Progenitor cell of endocrine pancreas (in vitro differentiated cells): ENCODE measurements around the gene CACNA2D4. TPM values are rescaled to one million over a fixed set of nuclear protein-coding genes. Genes with fewer than 3 reads are reported as not detected.

Source experiments
- DNase-seq: peaks from one replicate; pipeline ENCODE4 v3.0.0; 2021; ENCODE audit warnings: low spot score; ENCODE audit not compliant: unreplicated experiment
- H3K27ac Mint-ChIP-seq: 2 replicates; pipeline ENCODE4 v1.8.0; 2021; ENCODE audit warnings: mild to moderate bottlenecking, moderate library complexity, mixed read lengths
- H3K27me3 Mint-ChIP-seq: 2 replicates; pipeline ENCODE4 v1.8.0; 2021; ENCODE audit warnings: mixed read lengths
- H3K36me3 Mint-ChIP-seq: 2 replicates; pipeline ENCODE4 v1.8.0; 2022; ENCODE audit warnings: mixed read lengths; ENCODE audit not compliant: insufficient read depth
- H3K4me1 Mint-ChIP-seq: 2 replicates; pipeline ENCODE4 v1.8.0; 2021; ENCODE audit warnings: low read depth, mixed read lengths
- H3K4me3 Mint-ChIP-seq: 2 replicates; pipeline ENCODE4 v1.8.0; 2021; ENCODE audit warnings: low read depth, mild to moderate bottlenecking, moderate library complexity, mixed read lengths
- H3K9me3 Mint-ChIP-seq: 2 replicates; pipeline ENCODE4 v1.8.0; 2021; ENCODE audit warnings: low read depth, mixed read lengths
- total RNA-seq: library from RNA; stranded (reverse); gene quantifications from 2 replicates; pipeline ENCODE4 v1.2.1, GENCODE V29; 2021
- TF ChIP-seq, protein P1 (sequence below): fragments of 200-600 bp; sonication (generic); IDR thresholded peaks from one replicate; pipeline ENCODE4 v1.5.0; 2021; ENCODE audit warnings: antibody characterized with exemption, mild to moderate bottlenecking; ENCODE audit not compliant: unreplicated experiment

The CACNA2D4 gene
- total RNA-seq, 1 donor from 2014 or later, result 0.34 TPM

DNA sequence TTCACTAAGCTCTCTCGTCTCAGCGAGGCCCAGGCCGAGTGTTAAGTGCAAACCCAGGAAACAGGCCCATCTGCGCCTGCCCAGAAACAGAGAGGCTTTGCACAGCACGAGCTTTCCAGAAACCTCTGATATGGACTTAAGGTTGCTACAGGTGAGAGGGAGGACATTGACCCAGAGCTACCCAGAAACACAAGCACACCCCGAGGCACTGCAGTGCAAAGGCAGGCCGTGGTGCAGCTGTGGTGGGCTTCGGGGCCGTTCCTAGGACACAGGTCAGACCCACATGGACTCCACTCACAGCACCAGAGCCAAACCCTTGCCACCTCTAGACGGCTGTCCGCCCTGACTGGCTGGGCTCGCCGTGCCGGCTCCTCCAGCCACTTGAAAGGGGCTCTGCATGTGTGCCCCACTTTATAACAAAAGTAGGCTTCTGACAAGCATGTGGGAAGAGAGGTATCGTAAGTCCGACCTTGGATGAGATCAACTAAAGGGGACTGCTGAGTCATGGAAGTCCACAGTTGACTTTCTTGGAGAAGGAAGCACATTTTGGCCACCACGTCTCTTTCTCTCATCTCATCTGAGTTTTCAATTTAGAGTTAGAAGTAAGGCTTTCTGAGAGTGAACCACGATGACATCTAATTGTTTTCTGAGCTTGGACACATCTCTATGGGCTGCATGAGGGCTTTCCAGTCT lies 38.2 kb downstream of the CACNA2D4 start:
- DNase-seq, result no peak
- Mint-ChIP-seq H3K36me3 (no peaks in the 10 kb centered on the region), H3K4me1 (peaks cover 15% of the 10 kb centered on the region), H3K9me3 (no peaks in the 10 kb centered on the region), H3K4me3 (no peak overlapping the region), H3K27me3 (peaks cover 13% of the 10 kb centered on the region), H3K27ac (no peak overlapping the region)
- TF ChIP-seq, protein P1, sequence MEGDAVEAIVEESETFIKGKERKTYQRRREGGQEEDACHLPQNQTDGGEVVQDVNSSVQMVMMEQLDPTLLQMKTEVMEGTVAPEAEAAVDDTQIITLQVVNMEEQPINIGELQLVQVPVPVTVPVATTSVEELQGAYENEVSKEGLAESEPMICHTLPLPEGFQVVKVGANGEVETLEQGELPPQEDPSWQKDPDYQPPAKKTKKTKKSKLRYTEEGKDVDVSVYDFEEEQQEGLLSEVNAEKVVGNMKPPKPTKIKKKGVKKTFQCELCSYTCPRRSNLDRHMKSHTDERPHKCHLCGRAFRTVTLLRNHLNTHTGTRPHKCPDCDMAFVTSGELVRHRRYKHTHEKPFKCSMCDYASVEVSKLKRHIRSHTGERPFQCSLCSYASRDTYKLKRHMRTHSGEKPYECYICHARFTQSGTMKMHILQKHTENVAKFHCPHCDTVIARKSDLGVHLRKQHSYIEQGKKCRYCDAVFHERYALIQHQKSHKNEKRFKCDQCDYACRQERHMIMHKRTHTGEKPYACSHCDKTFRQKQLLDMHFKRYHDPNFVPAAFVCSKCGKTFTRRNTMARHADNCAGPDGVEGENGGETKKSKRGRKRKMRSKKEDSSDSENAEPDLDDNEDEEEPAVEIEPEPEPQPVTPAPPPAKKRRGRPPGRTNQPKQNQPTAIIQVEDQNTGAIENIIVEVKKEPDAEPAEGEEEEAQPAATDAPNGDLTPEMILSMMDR, result no peak

DNA sequence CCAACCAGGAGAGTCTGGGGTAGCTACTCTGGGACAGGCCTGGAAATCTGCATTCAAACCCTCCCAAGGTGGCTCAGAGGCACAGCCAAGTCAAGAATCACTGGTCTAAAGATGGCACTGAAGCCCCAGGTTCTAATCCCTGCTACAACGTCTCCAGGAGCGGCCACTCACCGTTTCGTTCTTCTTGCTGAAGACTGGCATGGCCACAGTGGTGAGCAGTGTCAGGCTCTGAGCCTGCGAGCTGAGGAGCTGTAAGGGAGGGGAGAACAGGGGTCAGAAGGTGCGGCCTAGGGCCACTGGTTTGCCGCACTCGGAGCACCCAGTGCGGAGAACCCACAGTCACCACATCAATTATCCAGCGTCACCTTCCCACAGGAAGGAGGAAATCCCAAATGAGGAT lies 38.8 kb downstream of the CACNA2D4 start:
- H3K4me1 Mint-ChIP-seq, result peaks cover 16% of the 10 kb centered on the region
- DNase-seq, result no peak
- H3K27me3 Mint-ChIP-seq, result peaks cover 13% of the 10 kb centered on the region
- no peaks in the 10 kb centered on the region for H3K36me3 Mint-ChIP-seq
- H3K27ac Mint-ChIP-seq, result no peak overlapping the region
- H3K4me3 Mint-ChIP-seq, result no peak overlapping the region
- H3K9me3 Mint-ChIP-seq, result no peaks in the 10 kb centered on the region
- TF ChIP-seq, protein P1, result no peak

DNA sequence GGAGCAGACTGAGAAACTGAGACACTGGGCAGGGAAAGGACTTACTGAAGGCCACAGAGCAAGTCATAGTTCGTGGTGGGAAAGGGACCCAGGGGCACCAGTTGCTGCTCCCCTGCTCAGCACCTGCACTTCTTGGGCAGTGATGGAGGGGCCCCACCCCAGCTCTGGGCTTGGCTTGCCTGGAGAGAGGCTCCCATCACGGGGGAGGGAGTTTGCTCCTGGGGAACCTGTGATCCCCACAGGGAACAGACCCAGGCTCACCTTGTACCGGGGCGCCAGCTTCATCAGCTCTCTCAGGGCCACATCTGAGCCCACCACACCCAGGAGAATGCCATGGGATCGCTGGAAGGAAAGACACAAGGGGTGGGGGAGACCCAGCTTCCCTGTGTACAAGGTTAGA lies 39.8 kb downstream of the CACNA2D4 start:
- TF ChIP-seq, protein P1, result no peak
- Mint-ChIP-seq H3K27ac (no peak overlapping the region), H3K27me3 (peaks cover 13% of the 10 kb centered on the region), H3K9me3 (no peaks in the 10 kb centered on the region), H3K36me3 (no peaks in the 10 kb centered on the region), H3K4me3 (no peak overlapping the region), H3K4me1 (peaks cover 16% of the 10 kb centered on the region)
- no peak for DNase-seq

DNA sequence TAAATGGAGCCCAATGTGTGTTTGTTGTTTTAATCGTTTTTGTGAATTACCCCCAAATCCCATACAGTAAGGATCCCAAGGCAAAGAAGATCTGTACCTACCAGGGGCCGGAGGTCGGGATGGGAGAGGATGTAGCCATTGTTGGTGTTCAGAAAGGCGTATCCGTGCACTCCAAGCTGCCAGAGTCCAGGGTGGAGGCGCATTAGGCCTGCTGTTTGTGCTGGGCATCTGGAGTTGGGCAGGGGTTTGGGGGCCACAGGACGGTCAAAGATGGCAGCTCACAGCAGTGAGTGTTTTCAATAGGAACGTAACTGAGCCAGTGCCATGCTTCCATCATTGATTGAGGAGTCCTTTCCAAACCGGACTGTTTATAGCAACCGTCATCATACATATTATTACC lies 40.2 kb downstream of the CACNA2D4 start:
- TF ChIP-seq, protein P1, result no peak
- H3K4me3 Mint-ChIP-seq, result no peak overlapping the region
- H3K27ac Mint-ChIP-seq, result no peak overlapping the region
- no peak for DNase-seq
- peaks cover 13% of the 10 kb centered on the region for H3K27me3 Mint-ChIP-seq
- H3K36me3 Mint-ChIP-seq, result no peaks in the 10 kb centered on the region
- H3K9me3 Mint-ChIP-seq, result no peaks in the 10 kb centered on the region
- peaks cover 16% of the 10 kb centered on the region for H3K4me1 Mint-ChIP-seq

DNA sequence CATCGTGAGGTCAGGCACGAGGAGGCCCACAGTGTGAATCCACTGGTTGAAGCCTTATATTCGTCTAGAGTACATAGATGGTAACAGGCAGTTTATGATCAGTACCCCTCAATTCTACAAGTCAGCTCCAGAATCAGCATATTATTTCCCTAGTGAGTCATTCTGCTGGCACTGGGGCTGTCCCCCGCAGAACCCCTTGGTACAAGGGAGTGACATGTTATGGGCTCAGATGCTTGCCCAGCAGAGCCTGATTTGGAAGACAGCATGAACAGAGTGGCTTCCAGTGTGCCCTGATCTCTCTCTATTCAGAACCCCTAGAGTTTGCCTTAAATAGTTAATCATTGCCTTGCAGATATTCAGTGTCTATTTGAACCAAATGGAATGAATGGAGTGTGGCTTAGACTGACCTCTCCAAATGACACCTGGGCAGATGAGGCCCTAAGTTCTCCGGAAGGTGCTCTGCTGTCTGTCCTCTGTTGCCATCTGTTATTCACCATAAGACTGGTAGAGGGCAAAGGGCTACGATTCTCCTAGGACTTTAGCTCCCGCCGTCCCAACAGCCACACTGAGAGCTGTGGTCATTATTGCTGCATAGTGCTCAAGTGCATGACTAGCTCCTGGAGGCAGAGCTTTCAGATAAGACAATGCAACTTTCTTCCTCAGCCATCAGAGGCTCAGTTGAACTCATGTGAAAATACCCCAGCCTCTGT lies 41.1 kb downstream of the CACNA2D4 start:
- TF ChIP-seq, protein P1, result no peak
- Mint-ChIP-seq H3K4me1 (peaks cover 16% of the 10 kb centered on the region), H3K9me3 (no peaks in the 10 kb centered on the region), H3K4me3 (no peak overlapping the region), H3K27me3 (peaks cover 13% of the 10 kb centered on the region), H3K36me3 (no peaks in the 10 kb centered on the region), H3K27ac (no peak overlapping the region)
- no peak for DNase-seq
